Activated naive CD8-positive, alpha-beta T cell treated with anti-CD3 and anti-CD28 coated beads, Interleukin-2, amount 50 U/mL, for 24 hours (primary cell): Measurements from ENCODE around the gene TRIM63.
"Not testable (repeated sequence)": the region's sequence is repeated elsewhere in the genome, so short reads cannot be mapped to it uniquely, and the experiment has no call there.

Experiments
- ATAC-seq: fragments of 150-1000 bp; cut with Tn5 transposase; one replicate; pipeline ENCODE4 v1.10.0; 2021
- DNase-seq: peaks from one replicate; pipeline ENCODE4 v3.0.0; 2021
- H3K27ac Mint-ChIP-seq: one replicate; pipeline ENCODE4 v1.8.0; 2021; ENCODE audit warnings: mild to moderate bottlenecking, mixed read lengths
- H3K27me3 Mint-ChIP-seq: one replicate; pipeline ENCODE4 v1.8.0; 2021; ENCODE audit warnings: mixed read lengths
- H3K36me3 Mint-ChIP-seq: one replicate; pipeline ENCODE4 v1.8.0; 2021; ENCODE audit warnings: low read depth, mixed read lengths
- H3K4me1 Mint-ChIP-seq: one replicate; pipeline ENCODE4 v1.8.0; 2021; ENCODE audit warnings: mixed read lengths
- H3K4me3 Mint-ChIP-seq: one replicate; pipeline ENCODE4 v1.8.0; 2021; ENCODE audit warnings: mild to moderate bottlenecking, moderate library complexity, mixed read lengths
- H3K9me3 Mint-ChIP-seq: one replicate; pipeline ENCODE4 v1.8.0; 2021; ENCODE audit warnings: mixed read lengths

TRIM63 gene

DNA sequence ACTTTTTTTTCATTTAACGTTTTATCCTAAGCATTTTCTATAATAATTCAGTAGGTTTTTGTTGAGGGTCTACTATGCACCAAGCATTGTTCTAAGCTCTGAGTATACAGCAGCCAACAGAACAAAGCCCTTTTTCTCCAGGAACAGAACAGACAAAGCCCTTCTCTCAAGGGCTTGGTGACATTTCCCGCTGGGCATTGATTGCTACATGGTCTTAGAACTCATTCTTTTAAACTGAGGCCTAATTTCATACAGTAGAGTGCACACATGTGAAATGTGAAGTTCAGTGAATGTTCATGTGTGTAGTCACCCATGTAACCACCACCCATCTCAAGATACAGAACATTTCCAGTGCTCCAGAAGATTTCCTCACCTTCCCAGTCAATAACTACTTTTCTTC lies 29.0 kb upstream of the TRIM63 start:
- no peak for ATAC-seq
- no peak overlapping the region for H3K4me3 Mint-ChIP-seq

DNA sequence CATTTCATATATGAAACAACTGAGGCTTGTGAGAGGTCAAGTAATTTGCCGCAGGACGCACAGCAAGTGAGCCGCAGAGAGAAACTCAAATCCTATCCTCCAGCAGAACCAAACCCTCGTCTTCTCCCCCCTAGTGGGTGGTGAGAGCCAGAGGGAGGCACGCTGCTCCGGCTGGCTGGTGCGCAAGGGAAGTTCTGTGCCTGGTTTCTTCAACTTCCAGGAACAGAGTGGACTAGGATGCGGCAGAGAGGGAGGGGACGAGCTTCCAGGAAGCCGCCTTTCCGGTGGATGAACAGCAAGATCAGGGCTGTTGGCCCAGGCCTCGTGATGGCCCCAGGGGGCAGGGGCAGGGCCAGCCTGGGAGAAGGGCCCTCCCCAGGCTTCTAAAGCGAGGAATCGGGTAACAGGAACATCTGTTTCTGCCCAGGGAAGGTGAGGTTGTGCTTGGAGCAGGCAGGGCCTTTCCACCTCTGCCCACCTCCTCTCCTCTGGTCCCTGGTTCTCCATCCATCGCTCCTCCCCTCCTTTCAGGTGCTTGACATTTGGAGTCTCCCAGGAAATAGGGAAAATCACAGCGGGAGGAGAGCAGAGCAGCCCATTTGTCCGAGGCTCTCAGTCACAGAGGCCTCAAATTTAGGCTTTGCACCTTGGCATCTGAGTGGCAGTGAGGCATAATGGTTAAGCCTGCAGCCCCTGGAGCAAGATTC lies 27.4 kb upstream of the TRIM63 start:
- H3K9me3 Mint-ChIP-seq = no peaks in the 10 kb centered on the region
- DNase-seq (no peak), ATAC-seq (no peak)
- H3K27ac Mint-ChIP-seq = no peak overlapping the region
- peaks cover 28% of the 10 kb centered on the region for H3K27me3 Mint-ChIP-seq
- no peak overlapping the region for H3K4me3 Mint-ChIP-seq
- no peaks in the 10 kb centered on the region for H3K36me3 Mint-ChIP-seq
- H3K4me1 Mint-ChIP-seq = peaks cover 3% of the 10 kb centered on the region

More for the DNA sequence above, 29.0 kb upstream of the TRIM63 start:
- no peaks in the 10 kb centered on the region for H3K9me3 Mint-ChIP-seq
- peaks cover 3% of the 10 kb centered on the region for H3K4me1 Mint-ChIP-seq
- peaks cover 15% of the 10 kb centered on the region for H3K27me3 Mint-ChIP-seq
- H3K27ac Mint-ChIP-seq = no peak overlapping the region
- DNase-seq = no peak
- H3K36me3 Mint-ChIP-seq = no peaks in the 10 kb centered on the region

- Mint-ChIP-seq H3K27ac (no peak overlapping the region), H3K4me1 (peaks cover 3% of the 10 kb centered on the region), H3K36me3 (no peaks in the 10 kb centered on the region), H3K4me3 (no peak overlapping the region), H3K27me3 (peaks cover 30% of the 10 kb centered on the region), H3K9me3 (no peaks in the 10 kb centered on the region)
- ATAC-seq (no peak), DNase-seq (no peak)
These were observed 26.7 kb upstream of the TRIM63 start for GRCh38 chr1:26094076-26094669.

DNA sequence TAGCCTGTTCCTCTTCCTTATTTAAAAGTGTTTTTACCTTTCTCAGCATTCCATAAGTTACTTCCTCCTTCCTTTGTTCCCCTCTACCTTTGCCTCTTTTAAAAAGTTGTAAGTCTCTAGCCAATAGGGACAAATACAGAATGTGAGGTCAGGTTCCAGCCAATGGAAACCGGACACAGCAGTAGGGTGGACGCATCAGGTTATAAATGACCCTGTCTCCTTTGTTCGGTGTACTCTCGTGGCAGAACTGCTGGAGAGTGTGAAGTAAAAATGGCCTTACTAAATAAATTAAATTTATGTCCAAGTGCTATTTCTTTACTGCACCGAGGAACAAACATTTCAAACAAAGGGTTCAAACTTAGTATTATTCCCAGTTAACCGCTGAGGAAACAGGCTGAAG lies 26.1 kb upstream of the TRIM63 start:
- H3K27me3 Mint-ChIP-seq = peaks cover 30% of the 10 kb centered on the region
- not testable (repeated sequence) for H3K36me3 Mint-ChIP-seq, H3K27ac Mint-ChIP-seq, H3K4me3 Mint-ChIP-seq, ATAC-seq, H3K9me3 Mint-ChIP-seq, DNase-seq, H3K4me1 Mint-ChIP-seq

- ATAC-seq (no peak), DNase-seq (no peak)
- Mint-ChIP-seq H3K4me3 (no peak overlapping the region), H3K4me1 (no peaks in the 10 kb centered on the region), H3K9me3 (no peaks in the 10 kb centered on the region), H3K27ac (no peak overlapping the region), H3K36me3 (no peaks in the 10 kb centered on the region), H3K27me3 (peaks cover 27% of the 10 kb centered on the region)
These were observed 25.0 kb upstream of the TRIM63 start for GRCh38 chr1:26092422-26092821.

GRCh38 chr1:26090893-26091292 lies 23.5 kb upstream of the TRIM63 start:
- no peak overlapping the region for H3K27ac Mint-ChIP-seq
- no peaks in the 10 kb centered on the region for H3K36me3 Mint-ChIP-seq
- H3K4me1 Mint-ChIP-seq = no peaks in the 10 kb centered on the region
- DNase-seq (no peak), ATAC-seq (no peak)
- H3K4me3 Mint-ChIP-seq = no peak overlapping the region
- H3K9me3 Mint-ChIP-seq = no peaks in the 10 kb centered on the region
- peaks cover 27% of the 10 kb centered on the region for H3K27me3 Mint-ChIP-seq

DNA sequence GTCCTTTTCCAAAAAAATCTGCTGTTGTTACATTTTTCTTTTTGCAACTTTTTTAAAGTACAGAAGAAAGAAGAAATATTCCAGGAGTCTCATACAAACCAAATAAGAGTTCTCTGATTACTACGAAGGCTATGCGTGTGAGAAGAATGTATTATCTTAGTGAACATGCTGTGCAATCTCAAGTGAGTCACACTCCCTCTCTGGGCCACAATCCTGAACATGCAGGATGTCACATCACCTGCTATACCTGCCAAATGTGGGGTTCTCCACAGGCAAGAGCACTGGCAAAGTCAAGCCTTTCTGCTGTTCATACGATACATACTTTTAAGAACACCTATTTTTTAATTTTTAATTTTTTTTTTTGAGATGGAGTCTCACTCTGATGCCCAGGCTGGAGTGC lies 21.7 kb upstream of the TRIM63 start:
- DNase-seq (no peak), ATAC-seq (no peak)
- H3K27me3 Mint-ChIP-seq = peaks cover 37% of the 10 kb centered on the region
- no peak overlapping the region for H3K4me3 Mint-ChIP-seq
- H3K36me3 Mint-ChIP-seq = no peaks in the 10 kb centered on the region
- no peaks in the 10 kb centered on the region for H3K4me1 Mint-ChIP-seq
- no peaks in the 10 kb centered on the region for H3K9me3 Mint-ChIP-seq
- no peak overlapping the region for H3K27ac Mint-ChIP-seq

GRCh38 chr1:26084844-26085243 lies 17.4 kb upstream of the TRIM63 start:
- DNase-seq (no peak), ATAC-seq (no peak)
- no peaks in the 10 kb centered on the region for H3K4me1 Mint-ChIP-seq
- no peaks in the 10 kb centered on the region for H3K9me3 Mint-ChIP-seq
- no peaks in the 10 kb centered on the region for H3K36me3 Mint-ChIP-seq
- peaks cover 15% of the 10 kb centered on the region for H3K27me3 Mint-ChIP-seq
- no peak overlapping the region for H3K27ac Mint-ChIP-seq
- no peak overlapping the region for H3K4me3 Mint-ChIP-seq

DNA sequence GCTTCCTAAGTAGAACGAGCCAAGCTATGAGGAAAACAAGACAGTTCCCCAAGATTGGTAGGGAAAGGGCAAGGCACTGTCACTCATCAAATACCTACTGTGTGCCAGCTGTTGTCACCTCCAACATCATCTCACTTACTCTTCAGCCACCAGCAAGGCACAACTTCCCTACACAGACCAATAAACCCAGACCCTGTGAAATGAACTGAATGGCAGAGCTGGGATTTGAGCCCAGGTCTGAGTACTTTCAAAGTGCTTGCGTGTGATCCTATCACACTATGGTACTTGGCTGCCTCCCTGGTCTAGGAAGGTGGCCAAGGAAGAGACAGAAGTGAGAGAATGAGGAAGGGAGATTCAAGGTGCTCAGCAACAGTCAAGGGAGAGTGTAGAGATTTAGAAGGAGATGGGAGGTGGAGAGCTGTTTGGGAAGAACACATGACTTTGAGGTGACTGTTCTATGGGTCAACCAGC lies 16.7 kb upstream of the TRIM63 start:
- H3K36me3 Mint-ChIP-seq = no peaks in the 10 kb centered on the region
- H3K4me1 Mint-ChIP-seq = no peaks in the 10 kb centered on the region
- H3K4me3 Mint-ChIP-seq = no peak overlapping the region
- DNase-seq = no peak
- H3K27me3 Mint-ChIP-seq = peaks cover 12% of the 10 kb centered on the region
- ATAC-seq = no peak
- H3K9me3 Mint-ChIP-seq = no peaks in the 10 kb centered on the region
- no peak overlapping the region for H3K27ac Mint-ChIP-seq

DNA sequence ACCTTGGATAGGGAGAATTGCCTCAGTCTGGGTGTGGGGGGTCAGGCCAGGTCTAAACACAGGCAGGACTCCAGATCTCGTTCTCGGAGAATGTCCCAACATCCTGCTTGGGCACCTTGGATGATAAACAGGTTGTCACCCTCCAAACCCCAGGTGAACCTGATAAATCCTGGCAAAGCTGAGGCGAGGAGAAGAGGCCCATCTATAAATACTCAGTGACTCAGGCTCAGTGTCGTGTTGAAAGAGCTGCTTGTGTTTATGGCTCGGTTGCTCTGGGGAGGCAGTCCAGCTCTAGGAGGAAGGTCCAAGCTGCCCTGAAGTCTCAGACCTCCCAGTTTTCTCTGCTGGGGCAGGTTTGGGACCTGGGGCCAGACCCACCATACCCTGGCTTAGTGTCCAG lies 15.8 kb upstream of the TRIM63 start:
- peaks cover 12% of the 10 kb centered on the region for H3K27me3 Mint-ChIP-seq
- H3K4me3 Mint-ChIP-seq = no peak overlapping the region
- no peak for ATAC-seq
- H3K9me3 Mint-ChIP-seq = no peaks in the 10 kb centered on the region
- H3K36me3 Mint-ChIP-seq = no peaks in the 10 kb centered on the region
- H3K27ac Mint-ChIP-seq = no peak overlapping the region
- DNase-seq = no peak
- no peaks in the 10 kb centered on the region for H3K4me1 Mint-ChIP-seq

GRCh38 chr1:26082020-26082350 lies 14.6 kb upstream of the TRIM63 start:
- H3K27me3 Mint-ChIP-seq = peaks cover 12% of the 10 kb centered on the region
- no peak overlapping the region for H3K27ac Mint-ChIP-seq
- H3K9me3 Mint-ChIP-seq = no peaks in the 10 kb centered on the region
- H3K4me3 Mint-ChIP-seq = no peak overlapping the region
- ATAC-seq = no peak
- no peaks in the 10 kb centered on the region for H3K36me3 Mint-ChIP-seq
- H3K4me1 Mint-ChIP-seq = no peaks in the 10 kb centered on the region
- no peak for DNase-seq

DNA sequence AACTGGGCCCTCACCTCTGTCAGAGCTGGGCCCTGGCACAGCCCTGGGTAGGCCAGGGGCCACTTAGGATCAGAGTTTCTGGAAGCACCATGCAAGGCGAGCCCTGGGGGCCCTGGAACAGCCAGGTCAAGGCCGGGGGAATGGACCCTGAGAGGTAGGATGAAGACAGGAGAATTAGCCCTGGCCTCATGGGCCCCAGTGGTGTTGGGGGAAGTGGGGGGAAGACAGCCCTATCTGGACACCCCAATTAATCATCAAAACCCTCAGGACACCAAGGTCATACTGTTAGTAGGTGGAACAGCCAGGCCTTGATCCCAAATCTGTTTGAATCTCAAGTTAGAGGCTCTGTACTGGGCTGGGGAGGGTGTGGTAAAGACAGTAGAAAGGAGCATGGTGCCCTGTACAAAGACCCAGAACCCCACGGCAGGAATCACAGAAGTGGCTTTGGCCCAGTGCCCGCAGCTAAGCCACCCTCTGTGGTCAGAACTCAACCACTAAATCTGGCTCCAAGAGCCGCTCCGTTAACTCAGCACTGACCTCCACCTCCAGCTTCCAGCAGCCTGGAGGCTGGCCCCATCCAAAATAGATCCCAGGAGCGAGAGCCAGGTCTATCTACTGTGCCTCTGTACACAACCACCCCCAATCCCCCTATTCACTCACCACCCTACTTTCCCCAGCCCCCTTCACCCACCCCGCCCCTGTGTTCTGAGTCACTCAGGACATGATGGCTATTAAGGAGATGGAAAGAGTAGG lies 14.0 kb upstream of the TRIM63 start:
- Mint-ChIP-seq H3K9me3 (no peaks in the 10 kb centered on the region), H3K27ac (no peak overlapping the region), H3K27me3 (peaks cover 12% of the 10 kb centered on the region), H3K4me1 (no peaks in the 10 kb centered on the region), H3K4me3 (no peak overlapping the region), H3K36me3 (no peaks in the 10 kb centered on the region)
- DNase-seq (no peak), ATAC-seq (no peak)

DNA sequence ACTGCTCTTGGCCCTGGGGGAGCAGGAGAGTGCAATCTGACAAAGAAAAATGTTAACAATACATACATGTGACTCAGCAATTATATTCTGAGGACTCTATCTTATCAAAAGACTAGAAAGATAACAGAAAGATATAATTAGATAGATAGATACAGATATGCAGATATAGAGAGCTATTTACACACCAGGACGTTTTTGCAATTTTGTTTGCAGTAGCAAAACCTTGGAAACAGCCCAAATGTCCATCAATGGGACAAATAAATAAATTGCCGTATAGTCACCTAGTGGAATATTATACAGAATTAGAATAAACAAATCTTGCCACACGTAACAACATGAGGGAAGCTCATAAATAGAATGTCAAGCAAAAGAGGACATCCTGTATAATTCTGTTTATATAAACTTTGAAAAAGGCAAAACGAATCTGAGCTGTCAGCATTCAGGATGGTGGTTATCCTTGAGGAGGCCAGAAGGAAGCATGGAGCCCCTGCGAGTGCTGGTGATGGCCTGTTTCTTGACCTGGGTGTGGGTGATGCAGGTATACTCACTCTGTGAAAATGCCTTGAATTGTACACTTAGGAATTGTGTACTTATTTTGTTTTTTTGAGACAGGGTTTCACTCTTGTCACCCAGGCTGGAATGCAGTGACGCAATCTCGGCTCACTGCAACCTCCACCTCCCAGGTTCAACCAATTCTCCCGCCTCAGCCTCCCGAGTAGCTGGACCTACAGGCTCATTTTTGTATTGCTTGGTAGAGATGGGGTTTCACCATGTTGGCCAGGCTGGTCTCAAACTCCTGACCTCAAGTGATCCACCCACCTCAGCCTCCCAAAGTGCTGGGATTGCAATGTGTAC lies 12.8 kb upstream of the TRIM63 start:
- no peak for DNase-seq
- Mint-ChIP-seq H3K9me3 (no peaks in the 10 kb centered on the region), H3K4me3 (no peak overlapping the region), H3K36me3 (no peaks in the 10 kb centered on the region), H3K27me3 (peaks cover 13% of the 10 kb centered on the region), H3K4me1 (no peaks in the 10 kb centered on the region), H3K27ac (no peak overlapping the region)
- ATAC-seq = no peak

DNA sequence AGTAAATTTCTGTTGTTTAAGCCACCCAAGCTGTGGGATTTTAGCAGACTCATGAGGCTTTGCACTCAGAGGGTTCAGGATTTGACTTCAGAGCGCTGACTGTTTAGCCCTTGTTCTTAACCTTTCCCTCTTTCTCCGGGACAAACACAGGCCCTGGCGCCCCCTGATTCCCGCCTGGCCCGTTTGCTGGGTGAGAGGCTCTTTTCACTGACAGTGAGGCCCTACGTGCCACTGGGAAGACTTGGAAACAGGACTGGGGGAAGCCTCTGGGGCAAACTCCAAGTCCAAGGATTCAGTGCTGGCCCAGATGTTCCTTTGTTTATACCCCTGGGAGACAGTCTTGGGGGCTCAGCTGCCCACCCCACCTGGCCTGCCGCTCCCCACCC lies 11.7 kb upstream of the TRIM63 start:
- DNase-seq = no peak
- Mint-ChIP-seq H3K4me1 (no peaks in the 10 kb centered on the region), H3K27me3 (peaks cover 6% of the 10 kb centered on the region), H3K36me3 (no peaks in the 10 kb centered on the region), H3K9me3 (no peaks in the 10 kb centered on the region), H3K27ac (no peak overlapping the region), H3K4me3 (no peak overlapping the region)
- no peak for ATAC-seq
